ENCODE measurements around the gene OBSCN. TPM values are rescaled to one million over a fixed set of nuclear protein-coding genes. Genes with fewer than 3 reads are reported as not detected.

The OBSCN gene
- total RNA-seq, 1 donor from 2014 or later: 30.2 TPM

- no peak for FAIRE-seq
- DNase-seq (ENCODE audit: low spot score in 2 of 2): no peak
Observed at GRCh38 chr1:228391411-228392020, 183.7 kb downstream of the OBSCN start.

- DNase-seq (ENCODE audit: low spot score in 2 of 2) (no peak), FAIRE-seq (no peak)
Observed at GRCh38 chr1:228392111-228392936, 184.5 kb downstream of the OBSCN start.

GRCh38 chr1:228393268-228393701 lies 185.4 kb downstream of the OBSCN start:
- DNase-seq (ENCODE audit: low spot score in 2 of 2) (no peak), FAIRE-seq (no peak)

GRCh38 chr1:228393811-228394570 lies 186.1 kb downstream of the OBSCN start:
- FAIRE-seq (no peak), DNase-seq (ENCODE audit: low spot score in 2 of 2) (no peak)

GRCh38 chr1:228394571-228395394 lies 186.9 kb downstream of the OBSCN start:
- DNase-seq (ENCODE audit: low spot score in 2 of 2): no peak

GRCh38 chr1:228396770-228397662 lies 189.2 kb downstream of the OBSCN start:
- FAIRE-seq (no peak), DNase-seq (ENCODE audit: low spot score in 2 of 2) (no peak)

More at GRCh38 chr1:228394571-228395394, 186.9 kb downstream of the OBSCN start:
- FAIRE-seq: no peak

GRCh38 chr1:228397966-228398365 lies 190.1 kb downstream of the OBSCN start:
- FAIRE-seq (no peak), DNase-seq (ENCODE audit: low spot score in 2 of 2) (no peak)

GRCh38 chr1:228398741-228399461 lies 191.1 kb downstream of the OBSCN start:
- DNase-seq (ENCODE audit: low spot score in 2 of 2) (no peak), FAIRE-seq (no peak)

- FAIRE-seq: no peak
- no peak for DNase-seq (ENCODE audit: low spot score in 2 of 2)
Observed at GRCh38 chr1:228399531-228400236, 191.8 kb downstream of the OBSCN start.

- no peak for FAIRE-seq
- no peak for DNase-seq (ENCODE audit: low spot score in 2 of 2)
Observed at GRCh38 chr1:228400237-228400651, 192.4 kb downstream of the OBSCN start.

GRCh38 chr1:228400692-228401454 lies 193.0 kb downstream of the OBSCN start:
- FAIRE-seq (no peak), DNase-seq (ENCODE audit: low spot score in 2 of 2) (no peak)

GRCh38 chr1:228401782-228402640 lies 194.2 kb downstream of the OBSCN start:
- no peak for FAIRE-seq
- no peak for DNase-seq (ENCODE audit: low spot score in 2 of 2)

GRCh38 chr1:228402641-228403025 lies 194.8 kb downstream of the OBSCN start:
- DNase-seq (ENCODE audit: low spot score in 2 of 2): no peak
- FAIRE-seq: no peak

- FAIRE-seq (no peak), DNase-seq (ENCODE audit: low spot score in 2 of 2) (no peak)
Observed at GRCh38 chr1:228403231-228403631, 195.4 kb downstream of the OBSCN start.

GRCh38 chr1:228404107-228404720 lies 196.4 kb downstream of the OBSCN start:
- FAIRE-seq: no peak
- DNase-seq (ENCODE audit: low spot score in 2 of 2): no peak
